ENCODE data around the gene SEMA3C. TPM values are rescaled to one million over a fixed set of nuclear protein-coding genes. Genes with fewer than 3 reads are reported as not detected.
A peak's percentile ranks its signal among the peaks of the same experiment; 100 is the strongest.

Gene SEMA3C
- total RNA-seq, 6 donors from 2014 or later: 30.7 to 81.7 (median 50.1) TPM

DNA sequence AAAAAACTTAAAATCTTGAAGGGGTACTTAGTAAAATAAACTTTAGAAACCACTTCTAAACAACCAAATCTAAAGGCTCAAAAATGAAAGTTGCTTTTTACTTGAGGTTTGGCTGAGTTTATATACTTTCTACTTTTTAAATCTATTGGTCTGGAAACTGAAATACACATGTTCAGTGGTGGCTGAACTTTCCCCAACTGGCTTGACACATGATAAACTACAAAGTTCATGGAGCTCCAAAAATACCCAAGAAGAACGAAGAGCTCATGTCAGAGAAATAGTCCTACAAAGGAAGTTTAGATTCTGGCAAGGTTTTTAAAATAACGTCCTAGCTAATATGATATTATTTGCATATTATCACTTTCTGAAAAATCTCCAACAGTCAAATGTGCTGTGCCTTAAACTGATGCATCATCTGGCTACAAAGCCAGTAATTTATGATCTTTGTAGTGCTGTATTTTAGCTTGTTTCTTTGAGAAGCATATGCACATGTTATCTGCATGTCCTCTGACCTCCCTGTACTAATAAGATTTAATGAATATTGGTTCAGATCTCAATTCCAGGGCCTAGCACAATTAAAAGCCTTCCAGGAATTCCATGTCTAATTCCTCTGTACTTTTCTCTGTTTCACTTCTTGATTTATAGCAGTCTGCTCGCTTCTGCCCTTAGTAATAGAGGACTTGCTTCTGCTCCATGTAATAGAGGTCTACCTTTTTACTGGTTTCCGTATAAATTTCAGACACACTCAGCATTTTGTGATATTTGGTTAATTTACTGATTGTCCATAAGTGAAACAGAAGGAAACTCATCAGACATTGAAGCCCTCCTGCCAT, 28.2 kb downstream of the SEMA3C start:
- H3K4me3 ChIP-seq: no peak overlapping the region
- no peaks in the 10 kb centered on the region for H3K36me3 ChIP-seq
- ATAC-seq (ENCODE audit: low FRiP score in 2 of 2) (no peak), DNase-seq (no peak)
- peak overlapping the region in 1 of 4 donors; percentile 27 for H3K27ac ChIP-seq
- H3K27me3 ChIP-seq: no peaks in the 10 kb centered on the region
- no peaks in the 10 kb centered on the region for H3K4me1 ChIP-seq
- WGBS, 2 donors: 57 to 62% methylated on average over 4 of the region's 4 CpGs
- TF ChIP-seq POLR2A (IDR thresholded peaks at IDR 0.05) (no peak), EP300 (IDR thresholded peaks at IDR 0.05) (no peak), POLR2AphosphoS5 (IDR thresholded peaks at IDR 0.05) (no peak)
- TF ChIP-seq, protein P1, sequence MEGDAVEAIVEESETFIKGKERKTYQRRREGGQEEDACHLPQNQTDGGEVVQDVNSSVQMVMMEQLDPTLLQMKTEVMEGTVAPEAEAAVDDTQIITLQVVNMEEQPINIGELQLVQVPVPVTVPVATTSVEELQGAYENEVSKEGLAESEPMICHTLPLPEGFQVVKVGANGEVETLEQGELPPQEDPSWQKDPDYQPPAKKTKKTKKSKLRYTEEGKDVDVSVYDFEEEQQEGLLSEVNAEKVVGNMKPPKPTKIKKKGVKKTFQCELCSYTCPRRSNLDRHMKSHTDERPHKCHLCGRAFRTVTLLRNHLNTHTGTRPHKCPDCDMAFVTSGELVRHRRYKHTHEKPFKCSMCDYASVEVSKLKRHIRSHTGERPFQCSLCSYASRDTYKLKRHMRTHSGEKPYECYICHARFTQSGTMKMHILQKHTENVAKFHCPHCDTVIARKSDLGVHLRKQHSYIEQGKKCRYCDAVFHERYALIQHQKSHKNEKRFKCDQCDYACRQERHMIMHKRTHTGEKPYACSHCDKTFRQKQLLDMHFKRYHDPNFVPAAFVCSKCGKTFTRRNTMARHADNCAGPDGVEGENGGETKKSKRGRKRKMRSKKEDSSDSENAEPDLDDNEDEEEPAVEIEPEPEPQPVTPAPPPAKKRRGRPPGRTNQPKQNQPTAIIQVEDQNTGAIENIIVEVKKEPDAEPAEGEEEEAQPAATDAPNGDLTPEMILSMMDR (IDR thresholded peaks at IDR 0.05): no peak
- H3K9me3 ChIP-seq: no peaks in the 10 kb centered on the region

DNA sequence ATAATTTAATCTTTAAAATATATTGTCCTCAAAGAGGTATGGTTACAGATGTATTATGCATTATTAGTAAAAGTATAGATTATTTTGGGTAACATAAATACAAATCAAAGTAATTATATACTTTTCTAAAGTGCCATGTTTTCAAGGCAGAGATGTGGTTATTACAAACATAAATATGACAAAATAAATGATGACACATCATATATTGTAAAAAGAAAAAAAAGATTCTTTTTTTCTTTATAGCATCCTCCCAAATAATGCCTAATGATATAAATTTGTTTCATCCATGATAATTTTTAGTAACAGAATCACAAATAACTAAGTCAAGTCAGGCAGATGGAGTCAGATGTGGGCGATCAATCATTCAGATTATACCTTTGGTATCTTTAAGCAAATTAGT, 29.3 kb downstream of the SEMA3C start:
- no peak overlapping the region for H3K4me3 ChIP-seq
- H3K4me1 ChIP-seq: no peaks in the 10 kb centered on the region
- 93 to 100% methylated on average over 1 of the region's 1 CpG for WGBS, 2 donors
- no peak overlapping the region for H3K27ac ChIP-seq
- H3K9me3 ChIP-seq: no peaks in the 10 kb centered on the region
- H3K36me3 ChIP-seq: no peaks in the 10 kb centered on the region
- TF ChIP-seq EP300 (IDR thresholded peaks at IDR 0.05) (no peak), POLR2AphosphoS5 (IDR thresholded peaks at IDR 0.05) (no peak), POLR2A (IDR thresholded peaks at IDR 0.05) (no peak)
- TF ChIP-seq, protein P1 (IDR thresholded peaks at IDR 0.05): no peak
- H3K27me3 ChIP-seq: no peaks in the 10 kb centered on the region
- no peak for ATAC-seq (ENCODE audit: low FRiP score in 2 of 2)
- no peak for DNase-seq

DNA sequence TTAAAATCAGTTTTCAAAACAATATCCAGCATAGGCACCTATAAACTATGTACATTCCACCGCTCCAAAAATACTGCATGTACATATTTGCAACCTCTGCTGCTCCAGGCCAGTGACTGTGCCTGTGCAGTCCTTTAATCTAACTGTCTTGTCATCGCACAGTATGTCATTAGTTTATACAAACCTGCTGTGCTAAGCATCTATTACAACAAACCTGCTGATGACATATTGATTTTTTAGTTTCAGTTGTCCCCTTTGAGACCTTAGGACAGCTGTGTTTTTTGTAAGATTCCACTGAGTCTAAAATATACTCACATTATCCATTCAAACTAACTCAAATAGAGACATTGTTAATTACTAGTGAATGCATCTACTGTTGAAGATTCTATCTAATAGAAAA, 33.1 kb downstream of the SEMA3C start:
- TF ChIP-seq EP300 (IDR thresholded peaks at IDR 0.05) (no peak), POLR2AphosphoS5 (IDR thresholded peaks at IDR 0.05) (no peak), POLR2A (IDR thresholded peaks at IDR 0.05) (no peak)
- TF ChIP-seq, protein P1 (IDR thresholded peaks at IDR 0.05): no peak
- Histone ChIP-seq H3K4me3 (no peak overlapping the region), H3K36me3 (no peaks in the 10 kb centered on the region), H3K27me3 (no peaks in the 10 kb centered on the region), H3K4me1 (peaks cover 0 to 6% (median 0%) of the 10 kb centered on the region in 4 donors), H3K27ac (no peak overlapping the region), H3K9me3 (no peaks in the 10 kb centered on the region)
- DNase-seq: no peak
- no peak for ATAC-seq (ENCODE audit: low FRiP score in 2 of 2)
- 88 to 97% methylated on average over 2 of the region's 2 CpGs for WGBS, 2 donors

DNA sequence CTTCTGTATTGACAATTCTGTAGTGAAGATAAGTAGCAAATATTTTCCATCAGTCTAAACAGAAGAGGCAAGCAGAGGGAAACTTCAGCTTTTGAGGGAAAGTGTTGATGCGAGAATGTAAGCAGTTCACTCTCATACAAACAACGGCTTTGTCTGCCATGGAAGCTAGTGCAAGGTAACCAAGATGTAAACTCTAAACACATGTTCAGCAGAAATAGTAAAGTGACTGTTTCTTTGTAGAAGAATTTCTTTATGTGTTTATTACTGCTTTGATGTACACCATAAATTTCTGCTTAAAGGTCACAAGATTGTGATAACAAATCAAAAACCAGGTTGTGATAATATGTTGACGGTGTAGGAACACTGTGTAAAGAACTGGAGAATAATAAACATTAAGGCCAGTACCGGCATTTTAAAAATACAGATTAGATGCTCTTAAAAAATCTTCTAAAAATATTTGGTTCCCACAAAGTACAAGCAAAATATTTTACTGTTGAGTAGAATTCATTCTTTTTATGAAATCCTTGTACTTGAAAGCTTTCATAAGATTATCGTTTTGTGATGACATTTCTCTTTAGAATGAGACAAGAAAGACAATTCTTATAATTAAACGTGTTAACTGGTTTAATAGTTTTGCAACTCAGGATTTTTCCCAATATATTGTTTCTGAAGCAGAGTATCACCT, 34.2 kb downstream of the SEMA3C start:
- TF ChIP-seq POLR2AphosphoS5 (IDR thresholded peaks at IDR 0.05): no peak
- TF ChIP-seq EP300 (IDR thresholded peaks at IDR 0.05): no peak
- no peak for TF ChIP-seq POLR2A (IDR thresholded peaks at IDR 0.05)
- TF ChIP-seq, protein P1 (IDR thresholded peaks at IDR 0.05): no peak
- no peak overlapping the region for H3K27ac ChIP-seq
- no peak overlapping the region for H3K4me3 ChIP-seq
- H3K27me3 ChIP-seq: no peaks in the 10 kb centered on the region
- no peak for DNase-seq
- H3K4me1 ChIP-seq: peaks cover 0 to 6% (median 0%) of the 10 kb centered on the region in 4 donors
- no peaks in the 10 kb centered on the region for H3K9me3 ChIP-seq
- H3K36me3 ChIP-seq: no peaks in the 10 kb centered on the region
- 79 to 83% methylated on average over 6 of the region's 6 CpGs for WGBS, 2 donors
- ATAC-seq (ENCODE audit: low FRiP score in 2 of 2): no peak

Data from upper lobe of left lung (tissue), 6 donors.